ENCODE data around the gene FAH. TPM values are rescaled to one million over a fixed set of nuclear protein-coding genes. Genes with fewer than 3 reads are reported as not detected.
A peak's percentile ranks its signal among the peaks of the same experiment; 100 is the strongest.

The FAH gene
- total and polyA plus RNA-seq, 3 donors from 2014 or later = 49.0 to 75.0 (median 58.4) TPM

DNA sequence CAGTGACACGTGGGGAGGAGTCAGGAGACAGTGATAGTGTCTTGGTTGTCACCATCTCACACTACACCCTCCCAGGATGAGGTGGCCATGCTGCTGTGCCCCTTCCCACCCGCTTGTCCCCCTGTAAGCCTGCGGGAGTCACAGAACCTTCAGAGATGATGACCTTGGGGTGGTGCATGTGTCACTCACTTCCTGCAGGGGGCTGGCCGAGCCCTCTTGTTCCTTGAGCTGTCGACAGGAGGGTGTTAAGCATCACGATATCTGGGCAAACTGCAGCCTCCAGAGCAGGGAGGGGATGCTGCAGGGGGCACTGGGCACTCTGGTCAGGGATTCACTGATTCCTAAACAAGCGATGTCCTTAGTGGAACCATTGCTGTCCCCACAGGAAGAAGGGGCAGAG lies 27.7 kb downstream of the FAH start:
- intact Hi-C loops (cut with DNase I; ENCODE audit: low total_unique reads) = no loop called here
- no peak for TF ChIP-seq POLR2A (IDR thresholded peaks at IDR 0.05)
- TF ChIP-seq, protein P1, sequence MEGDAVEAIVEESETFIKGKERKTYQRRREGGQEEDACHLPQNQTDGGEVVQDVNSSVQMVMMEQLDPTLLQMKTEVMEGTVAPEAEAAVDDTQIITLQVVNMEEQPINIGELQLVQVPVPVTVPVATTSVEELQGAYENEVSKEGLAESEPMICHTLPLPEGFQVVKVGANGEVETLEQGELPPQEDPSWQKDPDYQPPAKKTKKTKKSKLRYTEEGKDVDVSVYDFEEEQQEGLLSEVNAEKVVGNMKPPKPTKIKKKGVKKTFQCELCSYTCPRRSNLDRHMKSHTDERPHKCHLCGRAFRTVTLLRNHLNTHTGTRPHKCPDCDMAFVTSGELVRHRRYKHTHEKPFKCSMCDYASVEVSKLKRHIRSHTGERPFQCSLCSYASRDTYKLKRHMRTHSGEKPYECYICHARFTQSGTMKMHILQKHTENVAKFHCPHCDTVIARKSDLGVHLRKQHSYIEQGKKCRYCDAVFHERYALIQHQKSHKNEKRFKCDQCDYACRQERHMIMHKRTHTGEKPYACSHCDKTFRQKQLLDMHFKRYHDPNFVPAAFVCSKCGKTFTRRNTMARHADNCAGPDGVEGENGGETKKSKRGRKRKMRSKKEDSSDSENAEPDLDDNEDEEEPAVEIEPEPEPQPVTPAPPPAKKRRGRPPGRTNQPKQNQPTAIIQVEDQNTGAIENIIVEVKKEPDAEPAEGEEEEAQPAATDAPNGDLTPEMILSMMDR (IDR thresholded peaks at IDR 0.05) = no peak
- no peaks in the 10 kb centered on the region for H3K9me3 ChIP-seq
- no peaks in the 10 kb centered on the region for H3K36me3 ChIP-seq (ENCODE audit: low read depth, missing control alignments)
- no peaks in the 10 kb centered on the region for H3K27me3 ChIP-seq
- no peak overlapping the region for H3K27ac ChIP-seq
- DNase-seq = no peak
- no peaks in the 10 kb centered on the region for H3K4me1 ChIP-seq
- 85 to 93% methylated on average over 6 to 7 of the region's 7 CpGs for WGBS, 2 donors
- H3K4me3 ChIP-seq = no peak overlapping the region

DNA sequence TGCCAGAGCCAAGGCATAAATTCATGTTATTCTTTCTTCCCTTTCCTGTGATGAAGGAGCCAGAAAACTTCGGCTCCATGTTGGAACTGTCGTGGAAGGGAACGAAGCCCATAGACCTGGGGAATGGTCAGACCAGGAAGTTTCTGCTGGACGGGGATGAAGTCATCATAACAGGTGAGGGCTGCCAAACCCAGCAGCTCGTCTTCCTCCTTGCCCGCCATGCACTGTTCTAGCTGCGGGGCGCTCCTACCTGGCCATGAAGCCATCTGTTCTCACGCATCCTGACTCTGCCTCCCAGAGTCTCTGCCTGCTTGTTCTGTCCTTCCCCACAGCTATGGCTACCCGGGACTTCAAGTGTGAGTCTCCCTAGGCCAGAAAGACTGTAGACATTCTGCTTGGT lies 28.2 kb downstream of the FAH start:
- DNase-seq = no peak
- intact Hi-C loops (cut with DNase I; ENCODE audit: low total_unique reads) = no loop called here
- Histone ChIP-seq H3K4me1 (no peaks in the 10 kb centered on the region), H3K36me3 (ENCODE audit: low read depth, missing control alignments) (no peaks in the 10 kb centered on the region), H3K27me3 (no peaks in the 10 kb centered on the region), H3K27ac (no peak overlapping the region), H3K4me3 (no peak overlapping the region), H3K9me3 (no peaks in the 10 kb centered on the region)
- no peak for TF ChIP-seq POLR2A (IDR thresholded peaks at IDR 0.05)
- TF ChIP-seq, protein P1 (IDR thresholded peaks at IDR 0.05) = no peak
- 93 to 96% methylated on average over 10 of the region's 10 CpGs for WGBS, 2 donors

DNA sequence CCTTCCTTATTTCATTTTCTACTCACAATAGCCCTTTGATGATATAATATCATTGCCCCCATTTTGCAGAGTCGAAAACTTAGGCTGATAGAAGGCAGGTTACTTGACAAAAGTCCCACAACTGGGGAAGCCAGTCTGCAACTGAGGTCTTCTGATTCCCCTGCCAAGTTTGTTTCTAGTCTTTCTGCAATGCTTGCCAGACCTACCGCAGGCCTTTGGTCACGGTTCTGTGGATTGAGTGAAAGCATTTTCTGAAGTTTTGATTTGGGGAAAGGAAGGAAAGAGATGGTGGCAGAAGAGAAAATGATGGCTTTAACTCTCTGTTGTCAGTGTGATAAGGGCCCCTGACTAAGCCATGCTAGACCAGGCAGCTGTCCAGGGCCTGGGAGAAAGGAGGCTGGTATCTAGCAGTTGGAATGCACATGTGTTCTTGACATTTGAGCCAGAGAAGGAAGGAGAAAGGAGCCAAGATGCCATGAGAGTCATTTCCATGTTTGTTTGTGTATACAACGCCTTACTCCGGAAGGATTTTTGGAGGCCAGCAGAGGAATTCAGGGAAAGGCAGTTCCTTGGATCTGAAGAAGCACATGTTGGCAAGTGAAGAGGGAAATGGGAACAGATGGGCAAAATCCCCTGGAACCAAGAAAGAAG lies 29.9 kb downstream of the FAH start:
- Histone ChIP-seq H3K4me3 (no peak overlapping the region), H3K36me3 (ENCODE audit: low read depth, missing control alignments) (no peaks in the 10 kb centered on the region), H3K27ac (no peak overlapping the region), H3K9me3 (no peaks in the 10 kb centered on the region), H3K27me3 (no peaks in the 10 kb centered on the region), H3K4me1 (no peaks in the 10 kb centered on the region)
- intact Hi-C loops (cut with DNase I; ENCODE audit: low total_unique reads) = no loop called here
- TF ChIP-seq, protein P1 (IDR thresholded peaks at IDR 0.05) = no peak
- TF ChIP-seq POLR2A (IDR thresholded peaks at IDR 0.05) = no peak
- DNase-seq = no peak
- WGBS, 2 donors = 62 to 73% methylated on average over 5 of the region's 5 CpGs

DNA sequence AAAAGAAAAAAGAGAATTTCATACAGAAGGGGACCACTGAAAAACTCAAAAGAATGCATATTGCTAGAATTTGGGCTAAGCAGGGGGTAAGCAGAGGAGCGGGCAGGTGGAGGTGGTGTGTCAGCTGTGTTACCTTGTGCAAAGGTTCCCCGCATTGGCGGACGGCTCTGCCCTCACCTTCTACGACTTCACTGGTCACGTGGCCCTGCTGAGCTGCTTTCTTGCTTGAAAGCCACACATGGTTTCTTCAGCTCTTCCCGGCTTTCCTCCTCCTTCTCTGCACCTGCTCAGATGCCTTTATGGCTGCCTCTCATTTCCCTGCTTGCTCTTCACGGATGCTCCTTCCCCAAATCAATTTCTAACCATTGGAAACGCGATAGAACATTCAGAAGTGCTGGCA lies 30.5 kb downstream of the FAH start:
- intact Hi-C loops (cut with DNase I; ENCODE audit: low total_unique reads) = no loop called here
- H3K9me3 ChIP-seq = no peaks in the 10 kb centered on the region
- H3K4me1 ChIP-seq = no peaks in the 10 kb centered on the region
- TF ChIP-seq, protein P1 (IDR thresholded peaks at IDR 0.05) = no peak
- TF ChIP-seq POLR2A (IDR thresholded peaks at IDR 0.05) = no peak
- no peaks in the 10 kb centered on the region for H3K36me3 ChIP-seq (ENCODE audit: low read depth, missing control alignments)
- H3K27ac ChIP-seq = no peak overlapping the region
- DNase-seq = no peak
- no peak overlapping the region for H3K4me3 ChIP-seq
- WGBS, 2 donors = 94 to 96% methylated on average over 10 of the region's 10 CpGs
- H3K27me3 ChIP-seq = no peaks in the 10 kb centered on the region

DNA sequence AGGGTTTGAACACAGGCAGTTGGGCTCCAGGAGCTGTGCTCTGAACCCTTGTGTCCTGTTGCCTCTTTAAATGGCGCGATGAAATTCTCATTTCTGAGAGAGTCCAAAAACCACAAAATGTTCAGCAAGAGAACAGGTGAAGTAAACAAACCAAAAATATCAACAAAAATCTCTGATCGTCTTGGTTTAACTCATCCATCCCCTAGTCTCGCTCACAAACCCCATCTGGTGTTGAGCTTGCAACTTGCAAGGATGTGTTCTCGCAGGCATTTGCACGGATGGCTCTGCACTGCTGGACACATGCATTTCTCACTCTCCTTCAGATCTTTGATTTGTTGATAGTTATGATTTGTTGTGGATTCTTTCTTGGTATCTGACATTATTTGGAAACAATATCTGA lies 31.1 kb downstream of the FAH start:
- no peak overlapping the region for H3K27ac ChIP-seq
- H3K4me3 ChIP-seq = no peak overlapping the region
- 83 to 84% methylated on average over 6 of the region's 6 CpGs for WGBS, 2 donors
- DNase-seq = no peak
- TF ChIP-seq, protein P1 (IDR thresholded peaks at IDR 0.05) = peak in 1 of 3 experiments; percentile 13
- no peak for TF ChIP-seq POLR2A (IDR thresholded peaks at IDR 0.05)
- H3K36me3 ChIP-seq (ENCODE audit: low read depth, missing control alignments) = no peaks in the 10 kb centered on the region
- no peaks in the 10 kb centered on the region for H3K4me1 ChIP-seq
- intact Hi-C loops (cut with DNase I; ENCODE audit: low total_unique reads) = no loop called here
- H3K27me3 ChIP-seq = no peaks in the 10 kb centered on the region
- H3K9me3 ChIP-seq = no peaks in the 10 kb centered on the region

All from testis (tissue), 3 donors.